GM18909 (cell line): ENCODE data around the gene SMAP2.
A peak's percentile ranks its signal among the peaks of the same experiment; 100 is the strongest.
"Not testable (repeated sequence)": the region's sequence is repeated elsewhere in the genome, so short reads cannot be mapped to it uniquely, and the experiment has no call there.

Experiments
- ATAC-seq: cut with Tn5 transposase; IDR thresholded peaks from one replicate; pipeline ENCODE4 v1.9.1; 2021; ENCODE audit warnings: mild to moderate bottlenecking; ENCODE audit not compliant: unreplicated experiment, poor library complexity

SMAP2 gene

DNA sequence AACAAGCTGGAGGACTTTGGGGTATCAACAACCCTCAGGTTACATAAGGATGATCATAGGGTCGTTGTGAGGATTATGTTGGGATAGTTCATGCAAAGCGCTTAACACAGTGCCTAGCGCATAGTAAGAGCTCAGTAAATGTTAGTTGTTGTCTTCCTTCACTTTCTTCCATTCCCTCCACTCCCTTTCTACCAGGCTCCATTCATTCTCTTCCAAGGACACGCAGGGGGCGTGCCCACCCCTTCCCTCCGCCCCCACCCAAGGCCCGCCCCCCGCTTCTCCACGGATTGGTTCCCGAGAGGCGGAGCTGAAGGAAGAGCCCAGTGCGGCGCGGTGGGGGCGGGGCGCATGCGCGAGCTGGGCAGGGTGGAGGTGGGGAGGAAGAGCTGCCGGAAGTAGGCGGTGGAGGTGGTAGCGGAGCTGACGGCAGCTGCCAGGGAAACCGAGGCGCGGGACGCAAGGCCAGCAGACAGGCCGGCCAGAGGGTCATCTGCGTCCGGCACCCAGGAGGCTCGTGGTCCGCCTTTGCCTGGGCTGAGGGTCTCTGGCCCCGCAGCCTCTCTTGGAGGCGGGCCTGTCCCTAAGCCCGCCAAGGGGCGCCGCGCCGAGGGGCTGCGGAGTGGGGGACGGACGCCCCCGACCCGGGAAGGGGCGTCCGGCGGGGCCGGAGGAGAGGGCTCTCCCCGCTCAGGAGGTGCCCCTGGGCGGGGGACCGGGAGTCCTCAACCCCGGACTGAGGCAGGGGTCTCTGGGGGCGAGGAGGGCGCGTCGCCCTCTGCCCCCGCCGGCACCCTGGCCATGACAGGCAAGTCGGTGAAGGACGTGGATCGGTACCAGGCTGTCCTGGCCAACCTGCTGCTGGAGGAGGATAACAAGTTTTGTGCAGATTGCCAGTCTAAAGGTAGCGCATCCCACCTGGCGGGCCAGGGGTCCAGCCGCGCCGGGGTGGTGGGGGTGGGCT, at the start of gene SMAP2:
Gene SMAP2 (plus strand): TSS at position 405 of the 961 bp plus-strand sequence. CDS start 394 bp downstream, at position 799.
- ATAC-seq: peak; percentile 80

DNA sequence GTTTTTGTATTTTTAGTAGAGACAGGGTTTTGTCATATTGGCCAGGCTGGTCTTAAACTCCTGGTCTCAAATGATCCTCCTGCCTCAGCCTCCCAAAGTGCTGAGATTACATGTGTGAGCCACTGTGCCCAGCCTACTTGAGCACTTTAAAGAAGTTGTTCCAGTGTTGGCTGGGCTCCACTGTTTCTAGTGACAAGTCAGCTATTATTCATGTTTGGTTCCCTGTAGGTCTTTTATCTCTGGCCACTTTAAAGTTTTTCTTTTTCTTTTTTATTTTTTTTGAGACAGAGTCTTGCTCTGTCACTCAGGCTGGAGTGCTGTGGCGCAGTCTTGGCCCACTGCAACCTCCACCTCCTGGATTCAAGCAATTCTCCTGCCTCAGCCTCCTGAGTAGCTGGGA, 42.1 kb upstream of the SMAP2 start:
- ATAC-seq: not testable (repeated sequence)

DNA sequence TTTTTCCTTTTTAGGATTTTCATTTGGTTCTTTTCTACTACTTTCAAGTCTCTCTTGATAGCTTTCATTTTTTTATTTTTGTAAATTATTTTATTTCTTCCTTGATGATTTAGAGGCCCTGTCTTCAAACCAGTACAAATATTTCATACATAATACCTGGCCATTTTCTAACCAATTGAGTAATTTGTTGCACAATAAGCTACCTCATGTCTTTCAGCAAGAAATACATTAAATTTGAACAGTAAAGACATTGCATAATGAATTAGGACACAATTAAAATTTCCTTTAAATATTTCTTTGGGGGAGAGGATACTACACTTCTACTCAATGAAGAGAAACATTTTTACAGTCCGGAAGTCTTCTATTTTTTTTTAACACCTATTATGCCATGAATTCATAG, 40.8 kb upstream of the SMAP2 start:
- no peak for ATAC-seq

DNA sequence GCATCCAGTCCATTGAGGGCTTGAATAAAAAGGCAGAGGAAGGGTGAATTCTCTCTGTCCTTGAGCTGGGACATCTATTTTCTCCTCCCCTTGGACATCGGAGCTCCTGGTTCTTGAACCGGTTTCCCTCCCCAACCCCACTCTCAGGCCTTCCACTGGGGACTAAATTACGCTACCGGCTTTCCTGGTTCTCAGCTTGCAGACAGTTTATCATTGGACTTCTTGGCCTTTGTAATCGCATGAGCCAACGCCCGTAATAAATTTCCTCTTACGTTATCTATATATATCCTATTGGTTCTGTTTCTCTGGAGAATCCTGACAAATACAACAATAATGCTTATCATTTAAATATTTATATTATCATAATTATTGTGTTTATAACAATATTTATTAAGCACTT, 36.1 kb upstream of the SMAP2 start:
- no peak for ATAC-seq

DNA sequence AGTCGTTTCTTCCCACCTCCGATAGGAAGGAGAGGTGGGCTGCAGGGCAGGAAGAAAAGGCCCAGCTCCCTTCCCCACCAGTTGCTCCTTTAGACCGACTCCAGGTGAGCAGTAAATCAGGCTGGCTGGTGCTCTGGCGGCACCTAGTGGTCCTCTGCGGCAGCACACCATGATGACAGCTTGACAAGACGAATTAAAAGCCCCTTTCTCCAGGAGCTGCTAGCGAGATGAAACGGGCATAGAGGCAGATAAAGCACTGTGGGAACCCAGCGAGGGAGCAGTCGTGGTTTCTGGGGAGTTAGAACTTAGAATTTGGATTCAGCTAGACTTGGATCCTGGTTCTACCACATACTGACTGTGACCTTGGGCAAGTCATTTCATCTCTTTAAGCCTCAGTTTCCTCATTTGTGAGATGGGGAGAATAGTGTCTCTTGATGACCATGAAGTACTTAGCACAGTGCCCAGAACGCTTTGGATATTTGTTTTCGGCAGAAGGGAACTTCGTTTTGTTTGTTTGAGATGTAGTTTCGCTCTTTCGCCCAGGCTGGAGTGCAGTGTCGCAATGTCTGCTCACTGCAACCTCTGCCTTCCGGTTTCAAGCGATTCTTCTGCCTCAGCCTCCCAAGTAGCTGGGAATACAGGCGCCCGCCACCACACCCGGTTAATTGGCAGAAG, 34.6 kb upstream of the SMAP2 start:
- peak; percentile 62 for ATAC-seq

DNA sequence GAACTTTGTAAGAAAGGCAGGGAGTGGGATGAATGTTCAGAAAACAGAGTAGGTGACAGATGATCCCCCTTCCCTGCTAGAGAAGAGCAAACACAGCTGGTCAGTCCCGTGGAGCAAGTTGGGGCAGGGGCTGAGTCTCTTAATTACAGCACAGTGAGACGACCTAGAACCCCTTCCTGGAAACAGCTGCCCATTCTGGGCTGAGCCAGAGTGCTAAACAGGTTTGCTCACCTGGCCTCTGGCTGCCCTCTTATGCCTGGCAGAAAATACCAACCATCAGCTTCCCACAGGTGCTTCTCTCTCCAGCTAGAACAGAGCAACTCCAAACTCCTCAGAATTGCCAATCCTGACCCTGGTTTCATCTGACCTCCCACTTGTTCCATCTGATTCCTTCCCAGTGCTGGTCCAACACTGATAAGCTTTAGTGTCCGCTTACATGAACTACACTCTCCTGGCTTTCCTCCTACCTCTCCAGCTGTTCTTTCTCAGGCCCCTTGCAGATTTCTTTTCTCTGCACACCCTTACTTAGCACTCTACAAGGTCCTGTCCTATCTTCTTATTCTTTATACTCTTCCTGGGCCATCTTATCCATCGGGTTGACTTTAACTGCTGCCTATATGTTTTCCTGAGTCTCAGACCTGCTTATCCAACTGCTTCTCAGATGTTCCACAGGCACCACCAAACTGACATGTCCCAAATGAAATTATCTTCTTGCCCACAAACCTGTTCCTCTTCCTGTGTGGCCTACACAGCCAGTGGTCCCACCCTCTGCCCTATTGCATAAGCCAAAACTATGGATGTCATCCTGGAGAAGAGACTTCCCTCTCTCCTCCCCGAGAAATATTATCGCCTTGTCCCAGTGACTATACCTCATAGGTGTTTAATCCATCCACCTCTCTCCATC, 33.9 kb upstream of the SMAP2 start:
- ATAC-seq: no peak

DNA sequence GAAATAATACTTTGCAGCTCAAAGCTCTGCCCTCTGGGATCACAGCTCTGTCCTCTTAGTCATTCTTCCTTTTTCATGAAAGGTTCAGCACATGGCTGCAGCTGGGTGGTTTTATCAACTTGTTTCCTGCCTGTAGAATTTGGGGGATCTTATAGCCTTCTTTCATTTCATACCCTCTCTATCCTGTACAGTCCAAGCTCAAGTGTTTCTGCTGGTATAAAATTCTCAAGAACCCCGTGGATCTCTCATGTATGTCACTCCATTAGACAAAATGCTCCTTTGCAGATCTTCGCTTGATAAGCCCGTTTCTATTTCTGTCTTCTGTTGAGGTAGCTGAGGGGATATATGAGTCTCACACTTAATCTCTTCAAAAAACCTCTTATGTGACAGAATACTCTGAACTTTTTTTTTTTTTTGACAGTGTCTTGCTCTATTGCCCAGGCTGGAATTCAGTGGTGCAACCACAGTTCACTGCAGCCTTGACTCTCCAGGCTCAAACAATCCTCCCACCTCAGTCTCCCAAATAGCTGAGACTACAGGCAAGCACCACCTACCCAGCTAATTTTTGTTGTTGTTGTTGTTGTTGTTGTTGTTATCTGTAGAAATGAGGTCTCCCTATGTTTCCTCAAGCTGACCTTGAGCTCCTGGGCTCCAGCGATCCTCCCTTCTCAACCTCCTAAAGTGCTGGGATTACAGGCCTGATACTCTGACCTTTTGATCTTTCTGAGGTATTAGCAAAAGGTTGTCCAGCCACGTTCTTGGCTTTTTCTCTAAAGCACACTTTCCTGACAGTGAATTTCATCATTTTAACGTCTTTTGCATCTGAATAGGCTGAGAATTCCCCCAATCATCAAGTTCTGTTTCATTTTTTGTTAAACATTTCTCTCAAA, 31.8 kb upstream of the SMAP2 start:
- ATAC-seq: no peak

DNA sequence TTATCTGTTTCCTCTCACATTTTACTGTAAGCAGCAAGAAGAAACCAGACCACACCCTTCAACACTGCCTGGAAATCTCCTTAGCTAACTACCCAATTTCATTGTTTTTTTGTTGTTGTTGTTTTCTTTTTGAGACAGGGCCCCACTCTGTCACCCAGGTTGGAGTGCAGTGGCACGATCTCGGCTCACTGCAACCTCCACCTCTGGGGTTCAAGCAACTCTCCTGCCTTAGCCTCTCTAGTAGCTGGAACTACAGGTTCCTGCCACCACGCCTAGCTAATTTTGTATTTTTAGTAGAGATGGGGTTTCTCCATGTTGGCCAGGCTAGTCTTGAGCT, 31.2 kb upstream of the SMAP2 start:
- not testable (repeated sequence) for ATAC-seq

DNA sequence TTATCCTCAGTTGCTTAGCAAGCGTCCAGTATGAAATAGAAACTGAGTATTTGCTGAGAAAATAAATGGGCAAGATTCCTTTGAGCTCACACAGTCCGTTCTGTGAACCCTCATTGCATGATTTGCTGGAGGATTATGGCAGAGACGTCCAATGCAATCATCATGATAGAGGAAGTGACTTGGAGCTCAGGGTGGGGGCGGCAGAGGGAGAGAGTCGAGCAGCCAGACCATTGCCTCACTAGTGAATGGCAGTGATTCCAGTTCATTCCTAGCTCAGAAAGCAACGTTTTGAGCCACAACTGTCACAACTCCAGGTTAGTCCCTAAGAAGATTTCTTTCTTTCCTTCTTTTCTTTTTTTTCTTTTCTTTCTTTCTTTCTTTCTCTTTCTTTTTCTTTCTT, 28.9 kb upstream of the SMAP2 start:
- ATAC-seq: no peak

DNA sequence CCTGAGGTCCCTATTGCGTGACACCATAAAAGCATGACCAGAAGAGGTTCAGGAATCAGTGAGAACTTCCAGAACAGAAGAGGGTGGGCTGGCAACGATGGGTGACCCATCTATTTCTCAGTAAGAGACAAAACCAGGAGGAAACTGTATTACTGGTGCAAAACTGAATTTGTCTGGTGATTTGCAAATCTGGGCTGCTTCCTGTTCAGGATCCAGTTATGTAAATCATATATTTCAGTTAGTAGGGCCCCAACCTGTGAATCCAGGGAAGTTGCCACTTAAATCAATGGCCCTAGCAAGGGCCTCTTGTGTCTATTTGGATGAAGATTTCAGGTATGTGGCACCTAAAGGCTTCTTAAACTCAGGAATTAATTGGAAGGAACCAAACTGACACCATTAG, 23.1 kb upstream of the SMAP2 start:
- no peak for ATAC-seq

DNA sequence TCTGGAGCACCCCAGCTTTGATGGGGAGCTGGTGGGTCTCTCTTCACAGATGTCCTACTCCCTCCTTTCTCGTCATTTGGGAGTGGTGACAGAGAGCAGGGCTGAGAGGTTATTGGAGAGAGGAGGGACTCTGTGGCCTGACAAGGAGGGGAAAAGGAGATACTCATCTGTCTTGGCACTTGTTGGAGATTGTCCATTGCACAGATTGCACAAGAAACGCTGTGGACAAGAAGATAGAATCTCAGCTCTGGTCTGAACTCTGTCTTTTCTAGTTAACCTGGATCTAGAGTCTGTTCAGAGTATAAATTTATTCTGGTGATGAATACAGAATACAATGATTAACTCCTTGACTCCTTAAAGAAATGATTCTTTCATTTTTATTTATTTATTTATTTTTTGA, 22.4 kb upstream of the SMAP2 start:
- no peak for ATAC-seq

DNA sequence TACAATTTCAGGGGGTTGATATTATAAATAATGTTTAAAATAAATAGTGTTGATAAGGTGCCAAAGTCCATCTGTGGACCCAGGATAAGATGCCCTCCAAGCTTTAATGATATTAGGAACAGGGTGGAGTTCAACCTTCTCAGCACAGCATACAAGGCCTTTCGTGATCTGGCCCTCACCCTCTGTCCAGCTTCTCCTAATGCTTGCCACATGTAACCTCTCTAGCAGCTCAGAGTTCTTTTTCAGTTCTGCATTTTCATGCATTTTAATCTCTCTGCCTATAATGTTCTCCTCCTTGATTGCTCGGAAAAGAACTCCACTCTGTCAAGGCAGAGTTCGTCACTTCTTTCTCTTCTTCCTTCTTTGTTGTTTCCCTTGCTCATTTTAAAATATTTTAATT, 21.4 kb upstream of the SMAP2 start:
- no peak for ATAC-seq

DNA sequence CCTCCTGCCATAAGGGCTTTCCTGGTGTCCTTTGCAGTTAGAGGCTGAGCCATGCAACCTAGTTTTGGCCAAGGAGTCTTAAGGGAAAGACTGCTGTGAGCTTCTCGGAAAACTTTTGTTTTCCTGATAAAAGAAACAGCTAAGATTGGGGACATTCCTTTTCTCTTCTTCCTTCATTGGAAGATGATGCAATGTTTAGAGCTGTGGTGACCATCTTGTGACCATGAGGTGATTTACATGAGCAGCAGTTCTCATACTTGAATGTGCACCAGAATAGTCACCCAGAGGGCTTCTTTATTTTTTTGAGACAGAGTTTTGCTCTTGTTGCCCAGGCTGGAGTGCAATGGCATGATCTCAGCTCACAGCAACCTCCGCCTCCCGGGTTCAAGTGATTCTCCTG, 20.4 kb upstream of the SMAP2 start:
- ATAC-seq: no peak

DNA sequence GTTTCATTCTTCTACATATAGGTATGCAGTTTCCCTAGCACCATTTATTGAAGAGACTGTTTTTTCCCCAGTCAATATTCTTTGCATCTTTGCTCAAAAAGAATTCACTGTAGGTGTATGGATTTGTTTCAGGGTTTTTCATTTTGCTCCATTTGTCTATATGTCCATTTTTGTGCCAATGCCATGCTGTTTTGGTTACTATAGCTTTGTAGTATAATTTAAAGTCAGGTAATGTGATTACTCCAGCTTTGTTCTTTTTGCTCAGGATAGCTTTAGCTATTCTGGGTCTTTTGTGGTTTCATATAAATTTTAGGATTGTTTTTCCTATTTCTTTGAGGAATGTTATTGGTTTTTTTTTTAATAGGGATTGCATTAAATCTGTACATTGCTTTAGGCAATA, 15.9 kb upstream of the SMAP2 start:
- no peak for ATAC-seq

DNA sequence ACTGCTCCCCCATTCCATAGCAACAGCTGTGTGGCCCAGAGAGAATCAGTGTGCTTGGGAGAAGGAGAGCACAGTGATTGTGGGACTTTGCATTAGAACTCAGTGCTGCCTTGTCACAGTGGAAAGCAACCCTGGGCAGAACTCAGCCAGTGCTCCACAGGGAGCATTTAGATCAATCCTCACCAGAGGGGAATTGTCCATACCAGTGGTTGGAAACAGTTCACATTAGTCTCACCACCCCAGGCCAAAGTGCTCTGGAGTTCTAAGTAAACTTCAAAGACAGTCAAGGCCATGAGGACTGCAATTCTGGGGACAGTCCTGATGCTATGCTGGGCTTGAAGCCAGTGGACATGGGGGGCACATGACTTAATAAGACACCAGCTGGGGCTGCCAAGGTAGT, 12.9 kb upstream of the SMAP2 start:
- ATAC-seq: no peak

DNA sequence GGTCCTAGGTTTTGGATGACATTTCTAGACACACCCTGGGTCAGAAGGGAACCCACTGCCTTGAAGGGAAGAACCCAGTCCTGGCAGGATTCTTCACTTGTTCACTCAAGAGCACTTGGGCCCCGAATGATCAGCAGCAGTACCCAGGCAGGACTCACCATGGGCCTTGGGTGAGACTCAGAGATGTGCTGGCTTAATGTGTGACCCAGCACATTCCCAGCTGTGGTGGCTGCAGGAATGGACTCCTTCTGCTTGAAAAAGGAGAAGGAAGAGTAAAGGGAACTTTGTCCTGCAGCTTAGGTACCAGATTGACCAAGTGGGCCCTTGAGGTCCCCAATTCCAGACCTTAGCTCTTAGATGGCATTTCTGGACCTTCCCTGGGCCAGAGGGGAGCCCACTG, 12.3 kb upstream of the SMAP2 start:
- ATAC-seq: no peak

DNA sequence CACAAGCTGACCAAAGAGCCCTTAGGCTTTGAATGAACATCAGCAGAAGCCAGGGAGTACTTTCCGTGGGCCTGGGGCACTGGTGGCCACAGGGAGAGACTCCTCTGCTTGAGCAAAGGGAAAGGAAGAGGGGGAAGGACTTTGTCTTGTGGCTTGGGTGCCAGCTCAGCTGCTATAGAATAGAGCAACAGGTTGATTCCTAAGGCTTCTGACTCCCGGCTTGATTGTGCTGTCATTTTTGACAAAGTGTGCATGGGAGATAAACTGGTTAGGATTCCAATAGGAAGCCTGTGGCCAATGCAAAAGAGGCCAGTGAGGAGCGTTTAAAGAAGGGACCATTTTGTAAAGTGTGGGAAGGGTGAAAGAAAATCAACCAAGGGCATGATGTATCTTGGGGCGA, 11.9 kb upstream of the SMAP2 start:
- ATAC-seq: no peak

DNA sequence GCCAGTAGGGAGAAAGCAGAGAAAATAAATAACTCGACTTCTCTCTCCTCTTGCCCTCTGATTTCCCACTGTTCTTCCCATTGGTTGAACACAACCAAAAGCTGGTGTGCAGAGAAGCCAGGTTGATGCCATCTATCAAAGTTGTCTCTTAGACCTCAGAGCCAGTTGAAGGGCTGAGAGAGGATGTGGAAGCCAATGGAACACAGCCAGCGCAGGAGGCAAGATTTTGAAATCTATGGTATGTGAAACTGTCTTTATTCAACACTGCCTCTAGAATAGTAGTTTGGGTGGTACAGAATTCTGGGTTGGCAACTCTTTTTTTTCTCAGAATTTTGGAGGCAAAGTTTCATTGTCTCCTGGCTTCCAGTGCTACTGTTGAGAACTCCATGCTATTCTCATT, 11.3 kb upstream of the SMAP2 start:
- no peak for ATAC-seq

DNA sequence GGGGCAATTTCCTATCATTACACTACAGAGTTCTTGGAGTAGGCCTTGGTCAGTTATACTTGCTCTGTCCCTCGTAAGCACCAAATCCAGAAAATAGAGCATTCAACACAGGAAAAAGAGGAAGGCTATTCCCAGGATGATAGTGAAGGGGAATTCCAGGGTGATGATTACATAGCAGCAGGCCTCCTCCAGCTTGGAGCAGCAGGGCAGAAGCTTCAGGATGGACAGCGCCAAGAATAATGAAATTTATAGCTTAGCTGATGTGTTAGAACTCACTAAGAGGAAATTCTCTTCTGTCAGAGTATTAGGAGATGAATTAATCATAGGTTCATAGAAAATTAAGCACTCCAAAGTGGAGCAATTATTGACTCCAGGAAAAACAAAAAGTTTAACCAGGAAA, 10.8 kb upstream of the SMAP2 start:
- no peak for ATAC-seq

DNA sequence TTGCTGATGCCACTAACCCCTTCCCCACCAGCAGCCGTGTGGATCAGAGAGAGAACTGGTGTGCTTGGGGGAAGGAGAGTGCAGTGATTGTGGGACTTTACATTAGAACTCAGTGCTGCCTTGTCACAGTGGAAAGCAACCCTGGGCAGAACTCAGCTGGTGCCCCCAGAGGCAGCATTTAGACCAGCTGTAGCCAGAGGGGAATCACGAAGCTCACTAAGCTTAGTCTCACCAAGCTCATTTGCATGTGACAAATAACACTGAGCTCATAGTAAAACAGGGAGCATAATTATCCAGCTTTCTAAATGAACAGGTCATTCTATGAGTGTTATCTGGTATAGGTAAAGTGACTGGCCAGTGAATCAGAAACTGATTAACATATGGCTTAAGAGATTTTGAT, 9.8 kb upstream of the SMAP2 start:
- ATAC-seq: peak; percentile 74
